ENCODE data around the gene ACVR1B. TPM values are rescaled to one million over a fixed set of nuclear protein-coding genes. Genes with fewer than 3 reads are reported as not detected.

ACVR1B gene
- total and polyA plus RNA-seq, 2 donors (not counting 3 experiments of a cell fraction or from before 2014, with no cell fraction given): 29.0 to 33.7 TPM

- no peaks in the 10 kb centered on the region for H3K27me3 ChIP-seq (ENCODE audit: control insufficient read depth in 2 of 2, insufficient read depth in 2 of 2, low read length in 2 of 2)
- no peak overlapping the region for H2AFZ ChIP-seq (ENCODE audit: low read depth, low read length)
- CTCF ChIA-PET: interaction anchor here (1.3 kb wide), 1 partner anchor 11 kb away, joined by 5 read pairs; no protein-coding TSS in a partner anchor
- dilution Hi-C loops (cut with MboI; ENCODE audit: extremely low pct_ligation_motif_present, low sequenced_read_pairs) (no loop called here), intact Hi-C loops (cut with micrococcal nuclease) (no loop called here)
- no peak overlapping the region for H3K4me3 ChIP-seq (replicated peaks in 1 of 3; ENCODE audit: insufficient read depth in 1 of 3, low read depth in 1 of 3, low read length in 3 of 3)
- H3K9me1 ChIP-seq (replicated peaks; ENCODE audit: control insufficient read depth, extremely low read depth, insufficient read depth, low read length): no peaks in the 10 kb centered on the region
- TF ChIP-seq JUN (IDR thresholded peaks at IDR 0.05; ENCODE audit: borderline replicate concordance, insufficient read depth, insufficient read length, low read depth) (no peak), POLR2A (IDR thresholded peaks at IDR 0.05; ENCODE audit: low read depth, low read length) (no peak), GATA2 (IDR thresholded peaks at IDR 0.05; ENCODE audit: insufficient read depth, insufficient read length, low read depth, low read length) (no peak), MYC (IDR thresholded peaks at IDR 0.05; ENCODE audit: low read depth, low read length) (no peak), CTCF (IDR thresholded peaks at IDR 0.05; ENCODE audit: extremely low read depth in 1 of 2, insufficient read depth in 1 of 2, low read depth in 1 of 2, low read length in 2 of 2) (no peak), EZH2 (IDR thresholded peaks at IDR 0.05; ENCODE audit: borderline replicate concordance, low read depth, low read length, severe bottlenecking) (no peak), POLR2AphosphoS5 (IDR thresholded peaks at IDR 0.05; ENCODE audit: insufficient read depth, low read depth, low read length) (no peak), FOS (IDR thresholded peaks at IDR 0.05; ENCODE audit: borderline replicate concordance, insufficient read depth, low read length) (no peak), MAX (IDR thresholded peaks at IDR 0.05; ENCODE audit: insufficient read depth, insufficient read length) (no peak)
- FAIRE-seq: no peak
- no peaks in the 10 kb centered on the region for H3K9me3 ChIP-seq (replicated peaks; ENCODE audit: control insufficient read depth, insufficient read depth, low read length)
- POLR2A ChIA-PET: no interaction called here
- DNase-seq (ENCODE audit: low read depth, low spot score): no peak
- no peaks in the 10 kb centered on the region for H4K20me1 ChIP-seq (replicated peaks; ENCODE audit: control insufficient read depth, extremely low read depth, insufficient read depth, low read length)
- no TSS peak for BruUV-seq (replicated peaks)
- H3K4me1 ChIP-seq (ENCODE audit: control insufficient read depth, extremely low read depth, insufficient read depth, low read length): no peaks in the 10 kb centered on the region
- H3K4me2 ChIP-seq (ENCODE audit: insufficient read depth, low read length): no peak overlapping the region
- no peak overlapping the region for H3K27ac ChIP-seq (ENCODE audit: insufficient read depth, low read depth, low read length)
- H3K9ac ChIP-seq (replicated peaks; ENCODE audit: extremely low read depth, insufficient read depth, low read length): no peak overlapping the region
- H3K79me2 ChIP-seq (ENCODE audit: control insufficient read depth, insufficient read depth, low read length): no peaks in the 10 kb centered on the region
- H3K36me3 ChIP-seq (ENCODE audit: control insufficient read depth in 2 of 2, extremely low read depth in 1 of 2, insufficient read depth in 2 of 2, low read length in 2 of 2): no peaks in the 10 kb centered on the region
Measured at GRCh38 chr12:51937926-51938325, 13.6 kb upstream of the ACVR1B start.
